Right renal cortex interstitium (tissue), 3 donors: Measurements from ENCODE around the gene SHCBP1L. TPM values are rescaled to one million over a fixed set of nuclear protein-coding genes. Genes with fewer than 3 reads are reported as not detected.

Source experiments
- polyA plus RNA-seq, 3 donors: library from polyadenylated mRNA; unstranded; fragments of 120-200 nt; gene quantifications; one replicate each; pipeline ENCODE4 v1.2.1, GENCODE V29; 2013; ENCODE audit not compliant: insufficient read length in 3 of 3

SHCBP1L gene
- polyA plus RNA-seq, 3 donors, result 0.37 to 0.74 (median 0.40) TPM

Other genes starting within 250 kb of the SHCBP1L start
- gene NPL, start 163.4 kb downstream of the SHCBP1L start, polyA plus RNA-seq, result 1 to 10 TPM; 4.5 to 8.7 (median 7.1) TPM
- 100 to 1,000 TPM; 290 to 316 (median 311) TPM for gene DHX9, start 113.8 kb downstream of the SHCBP1L start, polyA plus RNA-seq
- 100 to 1,000 TPM; 290 to 310 (median 290) TPM for gene LAMC1, start 70.3 kb upstream of the SHCBP1L start, polyA plus RNA-seq
- gene LAMC2, start 233.1 kb upstream of the SHCBP1L start, polyA plus RNA-seq, result 1 to 10 TPM; 4.4 to 7.7 (median 5.5) TPM